Fibroblast of upper back skin (primary cell): ENCODE measurements around the gene SATL1.
"Not testable (repeated sequence)": the region's sequence is repeated elsewhere in the genome, so short reads cannot be mapped to it uniquely, and the experiment has no call there.

Experiments used
- DNase-seq: peaks from one replicate; pipeline ENCODE4 v3.0.0-alpha.2; 2013

Gene SATL1

DNA sequence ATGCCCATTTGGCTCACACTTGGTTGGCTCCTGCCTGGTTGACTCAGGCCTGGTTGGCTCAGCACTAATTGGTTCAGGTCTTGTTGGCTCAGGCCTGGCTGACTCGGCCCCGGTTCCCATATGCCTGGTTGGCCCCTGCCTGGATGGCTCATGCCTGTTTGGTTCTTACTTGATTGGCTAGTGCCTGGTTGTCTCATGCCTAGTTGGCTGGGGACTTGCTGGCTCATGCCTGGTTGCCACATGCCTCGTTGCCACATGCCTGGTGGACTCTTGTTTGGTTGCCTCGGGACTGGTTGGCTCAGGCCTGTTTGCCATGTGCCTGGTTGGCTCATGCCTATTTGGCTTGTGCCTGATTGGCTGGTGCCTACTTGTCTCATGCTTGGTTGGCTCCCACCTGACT lies 136.2 kb downstream of the SATL1 start:
- DNase-seq, result no peak

DNA sequence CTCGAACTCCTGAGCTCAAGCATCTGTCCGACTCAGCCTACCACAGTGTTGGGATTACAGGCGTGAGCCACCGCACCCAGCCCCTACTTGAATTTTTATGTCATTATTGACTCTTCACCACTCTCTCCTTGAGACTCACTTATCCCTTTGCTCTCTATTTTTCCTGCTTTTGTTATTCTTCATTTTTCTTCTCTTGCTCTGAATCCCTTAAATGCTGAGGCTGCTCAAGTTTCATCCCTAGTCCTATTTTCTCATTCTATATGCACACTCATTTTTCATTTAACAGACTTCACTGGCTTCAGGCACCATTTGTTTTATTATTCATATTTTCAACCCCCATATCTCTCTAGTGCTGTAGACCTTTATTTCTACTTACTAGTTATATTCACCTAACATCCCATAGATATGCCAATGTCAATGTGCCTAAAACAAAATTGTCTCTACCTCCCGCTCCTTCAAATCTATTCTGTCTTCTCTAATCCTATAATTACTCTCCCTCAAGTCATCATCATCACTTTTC lies 154.2 kb downstream of the SATL1 start:
- DNase-seq, result no peak

DNA sequence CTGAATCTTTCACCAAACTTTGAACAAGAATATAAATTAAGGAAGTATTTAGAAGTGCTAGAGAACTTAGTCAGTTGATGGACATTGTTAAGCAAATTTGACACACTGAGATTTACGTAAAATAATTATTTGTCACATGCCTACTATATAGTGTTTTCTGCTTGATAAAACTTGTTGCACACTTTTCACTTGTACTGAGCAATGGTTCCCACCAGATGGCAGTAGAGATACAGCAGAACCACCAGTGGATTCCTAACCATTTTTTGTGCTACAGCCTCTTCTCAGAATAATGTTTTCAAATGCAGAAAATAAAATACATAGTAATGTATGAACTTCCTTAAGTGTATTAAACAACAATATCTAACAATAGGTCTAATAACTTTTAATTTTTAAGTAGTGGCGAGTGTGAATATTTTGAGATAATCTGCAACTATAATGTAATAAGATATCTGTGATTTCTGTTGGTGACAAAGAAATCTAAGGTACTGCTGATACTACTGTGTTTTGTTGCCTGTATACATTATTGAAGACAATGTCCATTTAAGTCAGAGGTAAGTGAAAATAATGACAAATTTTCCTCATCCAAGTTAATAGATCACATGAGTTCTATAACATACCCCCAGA lies 158.7 kb downstream of the SATL1 start:
- DNase-seq, result peak; percentile 12

DNA sequence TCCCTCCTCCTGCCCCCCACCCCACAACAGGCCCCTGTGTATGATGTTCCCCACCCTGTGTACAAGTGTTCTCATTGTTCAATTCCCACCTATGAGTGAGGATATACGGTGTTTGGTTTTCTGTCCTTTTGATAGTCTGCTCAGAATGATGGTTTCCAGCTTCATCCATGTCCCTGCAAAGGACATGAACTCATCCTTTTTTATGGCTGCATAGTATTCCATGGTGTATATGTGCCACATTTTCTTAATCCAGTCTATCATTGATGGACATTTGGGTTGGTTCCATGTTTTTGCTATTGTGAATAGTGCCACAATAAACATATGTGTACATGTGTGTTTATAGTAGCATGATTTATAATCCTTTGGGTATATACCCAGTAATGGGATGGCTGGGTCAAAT lies 166.3 kb downstream of the SATL1 start:
- DNase-seq, result not testable (repeated sequence)

DNA sequence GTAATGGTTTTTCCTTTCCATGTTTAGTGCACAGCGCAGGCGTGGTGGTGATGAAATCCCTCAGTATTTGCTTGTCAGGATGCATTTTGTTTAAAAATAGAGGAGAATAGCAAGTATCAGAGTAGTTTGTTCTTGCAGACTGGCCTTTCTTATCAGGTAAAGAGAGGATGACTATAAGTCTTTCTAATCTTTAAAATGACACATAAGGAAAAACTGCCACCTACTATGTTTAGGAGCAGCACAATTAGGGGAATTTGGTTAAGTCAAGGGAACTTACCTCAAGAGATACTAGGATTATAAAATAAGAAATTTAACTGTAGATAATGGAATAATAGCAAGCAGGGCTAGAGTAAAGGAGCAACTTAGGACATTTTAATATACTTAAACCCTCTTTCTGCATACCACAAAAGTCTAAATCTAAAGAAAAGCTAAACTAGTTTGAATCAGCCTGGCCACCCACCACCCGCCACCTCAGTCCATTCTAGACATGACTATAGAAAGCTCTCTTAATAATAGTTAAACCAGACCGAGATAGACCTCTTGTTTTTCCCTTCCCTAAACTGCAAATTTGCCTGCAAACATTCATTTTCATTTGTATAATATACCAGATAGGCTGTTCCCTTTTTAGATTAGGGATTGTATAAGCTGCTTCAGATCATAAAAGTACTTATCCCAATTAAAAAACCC lies 177.9 kb downstream of the SATL1 start:
- no peak for DNase-seq

DNA sequence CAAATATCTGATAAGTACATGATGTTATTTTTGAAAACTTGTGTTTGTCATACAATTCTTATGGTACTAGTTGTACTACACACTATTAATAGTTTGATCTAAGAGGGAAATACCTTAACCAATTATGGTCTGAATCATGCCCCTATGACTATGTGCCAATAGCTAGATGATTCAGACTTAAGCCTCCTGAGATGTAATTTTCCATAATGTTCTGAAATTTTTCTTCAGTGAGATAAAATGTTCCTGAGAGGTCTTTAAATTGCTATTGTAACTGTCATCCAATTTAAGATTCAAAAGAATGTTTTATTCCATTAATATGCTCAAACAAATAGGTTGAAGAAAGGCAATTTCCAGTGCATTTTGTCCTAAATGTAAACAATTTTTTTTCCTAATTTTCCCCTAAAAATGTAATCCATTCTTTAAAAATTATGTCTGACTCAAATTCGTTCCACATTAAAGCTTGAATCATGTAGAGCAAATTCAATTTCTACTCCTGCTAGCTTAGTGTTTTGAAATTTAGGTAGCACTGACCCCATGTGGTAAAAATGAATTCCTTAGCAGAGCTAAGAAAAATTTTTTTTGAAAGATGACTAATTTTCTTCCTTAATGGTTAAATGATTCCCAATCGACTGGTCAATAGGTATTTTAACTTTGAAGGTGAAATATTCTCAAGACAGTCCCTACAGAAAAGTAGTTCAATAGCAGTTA lies 190.8 kb downstream of the SATL1 start:
- peak; percentile 86 for DNase-seq

DNA sequence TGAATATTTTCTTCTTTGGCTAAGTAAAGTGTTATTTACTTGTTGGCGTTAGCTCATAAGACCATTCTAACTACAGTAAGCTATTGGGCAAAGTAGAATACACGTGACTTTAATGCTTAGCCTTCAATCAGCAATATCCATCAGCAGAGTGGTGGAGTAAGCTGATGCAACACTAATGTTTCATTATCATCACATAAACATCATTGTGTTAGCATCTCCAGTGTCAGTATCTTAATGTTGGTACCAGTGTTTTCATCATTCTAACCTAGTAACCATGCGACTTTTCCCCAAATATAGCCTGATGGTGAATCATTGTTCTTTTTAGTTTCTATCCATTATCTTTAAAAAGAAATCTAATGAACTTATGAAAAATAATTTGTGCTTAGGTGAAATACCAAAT lies 191.4 kb downstream of the SATL1 start:
- DNase-seq, result peak; percentile 26

DNA sequence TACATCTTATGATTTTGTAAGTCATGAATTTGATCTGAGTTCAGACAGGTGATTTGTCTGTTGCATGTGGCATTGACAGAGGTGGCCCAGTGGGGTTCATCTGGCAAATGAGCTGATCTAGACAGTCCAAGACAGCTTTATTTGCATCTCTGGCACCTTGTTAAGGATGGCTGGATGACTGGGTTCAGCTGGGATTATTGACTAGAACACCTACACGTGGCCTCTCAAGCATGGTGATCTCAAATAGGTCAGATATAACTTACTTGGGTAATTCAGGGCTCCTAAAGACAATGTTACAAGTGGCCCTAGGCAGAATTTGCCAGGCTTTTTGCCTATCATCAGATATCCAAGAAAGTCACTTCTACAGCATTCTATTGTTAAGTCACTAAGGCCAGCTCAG lies 192.0 kb downstream of the SATL1 start:
- DNase-seq, result no peak
